ENCODE results near the gene CSHL1.

GRCh38 chr17:63937319-63937718 is 26.3 kb upstream of the CSHL1 start:
- TF ChIP-seq, protein P1, sequence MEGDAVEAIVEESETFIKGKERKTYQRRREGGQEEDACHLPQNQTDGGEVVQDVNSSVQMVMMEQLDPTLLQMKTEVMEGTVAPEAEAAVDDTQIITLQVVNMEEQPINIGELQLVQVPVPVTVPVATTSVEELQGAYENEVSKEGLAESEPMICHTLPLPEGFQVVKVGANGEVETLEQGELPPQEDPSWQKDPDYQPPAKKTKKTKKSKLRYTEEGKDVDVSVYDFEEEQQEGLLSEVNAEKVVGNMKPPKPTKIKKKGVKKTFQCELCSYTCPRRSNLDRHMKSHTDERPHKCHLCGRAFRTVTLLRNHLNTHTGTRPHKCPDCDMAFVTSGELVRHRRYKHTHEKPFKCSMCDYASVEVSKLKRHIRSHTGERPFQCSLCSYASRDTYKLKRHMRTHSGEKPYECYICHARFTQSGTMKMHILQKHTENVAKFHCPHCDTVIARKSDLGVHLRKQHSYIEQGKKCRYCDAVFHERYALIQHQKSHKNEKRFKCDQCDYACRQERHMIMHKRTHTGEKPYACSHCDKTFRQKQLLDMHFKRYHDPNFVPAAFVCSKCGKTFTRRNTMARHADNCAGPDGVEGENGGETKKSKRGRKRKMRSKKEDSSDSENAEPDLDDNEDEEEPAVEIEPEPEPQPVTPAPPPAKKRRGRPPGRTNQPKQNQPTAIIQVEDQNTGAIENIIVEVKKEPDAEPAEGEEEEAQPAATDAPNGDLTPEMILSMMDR (IDR thresholded peaks at IDR 0.05), result no peak
- no peak for TF ChIP-seq EZH2 (IDR thresholded peaks at IDR 0.05; ENCODE audit: borderline replicate concordance, insufficient read depth, low read depth, low read length, poor library complexity, severe bottlenecking)
